ENCODE results near the gene CLN5. TPM values are rescaled to one million over a fixed set of nuclear protein-coding genes. Genes with fewer than 3 reads are reported as not detected.

CLN5 gene
- total RNA-seq, 8 experiments from 2014 or later = 18.8 to 56.5 (median 30.5) TPM

GRCh38 chr13:76967031-76967430 is 24.9 kb upstream of the CLN5 start:
- no peak for ATAC-seq (replicated peaks in 6 of 8)
- WGBS, 10 experiments = 80 to 97% (median 85%) methylated on average over 3 to 6 of the region's 6 CpGs; no CpG with 5 or more reads in 2 of the 10 experiments
- in situ Hi-C loops (cut with MboI; ENCODE audit: low pct_unique_long_range_greater_than_20kb in 2 of 9, low sequenced_read_pairs in 9 of 9, unreplicated experiment in 9 of 9) = no loop called here
- H3K4me3 ChIP-seq = no peak overlapping the region
- peaks cover 0 to 2% of the 10 kb centered on the region in 2 donors for H3K4me1 ChIP-seq (replicated peaks in 1 of 2)
- no peak overlapping the region for H3K27ac ChIP-seq

DNA sequence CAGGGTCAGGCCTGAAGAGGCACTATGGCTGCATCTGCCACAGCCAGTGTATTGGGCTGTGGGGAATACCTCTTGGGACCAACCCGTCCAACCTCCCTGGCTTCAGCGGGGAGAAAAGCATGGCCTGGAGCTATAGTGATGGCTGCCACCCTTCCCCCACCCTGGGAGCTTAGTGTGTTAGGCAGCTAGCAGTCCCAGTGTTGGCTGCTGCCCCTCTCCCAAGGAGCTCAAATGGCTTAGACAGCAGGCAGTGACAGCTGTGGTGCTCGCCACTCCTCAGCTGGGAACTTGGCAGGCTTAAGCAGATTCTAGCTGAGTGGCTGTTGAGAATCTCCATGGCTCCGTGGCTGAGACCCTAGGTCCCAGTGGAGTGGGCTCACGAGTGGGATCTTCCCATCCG is 23.8 kb upstream of the CLN5 start:
- Histone ChIP-seq H3K4me3 (no peak overlapping the region), H3K4me1 (replicated peaks in 1 of 2) (peaks cover 0 to 7% of the 10 kb centered on the region in 2 donors), H3K27ac (no peak overlapping the region)
- ATAC-seq (replicated peaks in 6 of 8) = no peak
- 81 to 100% (median 92%) methylated on average over 2 to 4 of the region's 6 CpGs; no CpG with 5 or more reads in 7 of the 10 experiments for WGBS, 10 experiments
- in situ Hi-C loops (cut with MboI; ENCODE audit: low pct_unique_long_range_greater_than_20kb in 2 of 9, low sequenced_read_pairs in 9 of 9, unreplicated experiment in 9 of 9) = no loop called here

DNA sequence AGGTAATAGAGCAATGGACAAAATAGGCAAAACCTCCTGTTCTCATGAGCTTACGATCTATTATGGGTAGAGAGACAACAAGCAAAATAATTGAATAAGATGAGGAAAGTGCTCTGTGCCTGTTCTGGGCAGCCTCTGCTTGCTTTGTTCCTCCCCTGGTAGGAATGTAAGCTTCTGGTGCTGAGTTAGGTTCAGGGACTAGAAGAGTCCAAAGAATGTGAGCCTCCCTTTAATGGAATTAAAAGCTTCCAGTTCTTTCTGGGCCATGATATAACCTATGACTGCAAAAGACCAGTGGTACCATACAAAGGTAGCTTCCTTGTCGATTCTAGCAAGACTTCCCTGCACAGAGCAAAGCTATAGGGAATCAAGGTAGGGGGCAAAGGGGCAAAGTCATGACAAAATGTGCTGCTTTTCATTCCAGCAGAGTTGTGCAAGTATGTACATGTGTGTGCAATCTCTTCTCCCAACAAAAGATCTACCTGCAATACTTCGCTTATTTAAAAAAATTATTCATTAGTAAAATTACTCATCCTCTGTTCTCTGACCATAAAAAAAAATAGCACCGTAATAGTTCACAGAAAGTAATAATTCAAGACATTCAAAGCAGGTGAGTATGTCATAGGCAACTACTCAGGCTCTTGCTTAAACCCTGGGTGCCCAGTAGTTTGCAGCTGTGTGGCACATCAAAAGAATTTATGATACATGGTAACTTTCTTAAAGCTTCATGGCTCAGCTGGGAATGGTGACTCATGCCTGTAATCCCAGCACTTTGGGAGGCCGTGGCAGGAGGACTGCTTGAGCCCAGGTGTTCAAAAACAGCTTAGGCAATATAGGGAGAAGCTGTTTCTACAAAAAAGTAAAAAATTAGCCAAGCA is 22.2 kb upstream of the CLN5 start:
- Histone ChIP-seq H3K27ac (no peak overlapping the region), H3K4me1 (replicated peaks in 1 of 2) (peaks cover 0 to 7% of the 10 kb centered on the region in 2 donors), H3K4me3 (no peak overlapping the region)
- peak in 1 of 8 experiments; percentile 9 for ATAC-seq (replicated peaks in 6 of 8)
- in situ Hi-C loops (cut with MboI; ENCODE audit: low pct_unique_long_range_greater_than_20kb in 2 of 9, low sequenced_read_pairs in 9 of 9, unreplicated experiment in 9 of 9) = no loop called here
- WGBS, 10 experiments = 43 to 92% (median 82%) methylated on average over 1 to 4 of the region's 5 CpGs

DNA sequence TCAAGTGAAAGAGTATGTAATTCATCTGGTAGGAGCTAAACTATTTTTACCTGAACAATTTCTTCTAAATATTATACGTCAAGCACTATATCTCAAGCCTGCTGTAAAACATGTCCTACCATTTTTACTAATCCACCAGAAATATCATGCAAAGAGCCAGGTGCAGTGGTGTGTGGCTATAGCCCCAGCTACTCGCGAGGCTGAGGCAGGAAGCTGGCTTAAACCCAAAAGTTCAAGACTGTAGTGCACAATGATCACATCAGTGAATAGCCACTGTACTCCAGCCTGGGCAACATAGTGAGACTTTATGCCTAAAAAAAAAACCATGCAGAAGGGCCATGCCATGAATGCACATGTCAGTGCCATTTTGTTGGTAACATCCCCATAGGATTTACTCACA is 20.7 kb upstream of the CLN5 start:
- in situ Hi-C loops (cut with MboI; ENCODE audit: low pct_unique_long_range_greater_than_20kb in 2 of 9, low sequenced_read_pairs in 9 of 9, unreplicated experiment in 9 of 9) = no loop called here
- Histone ChIP-seq H3K4me1 (replicated peaks in 1 of 2) (peaks cover 0 to 7% of the 10 kb centered on the region in 2 donors), H3K27ac (no peak overlapping the region), H3K4me3 (no peak overlapping the region)
- WGBS, 10 experiments = 43 to 100% (median 88%) methylated on average over 1 to 3 of the region's 3 CpGs; no CpG with 5 or more reads in 1 of the 10 experiments
- ATAC-seq (replicated peaks in 6 of 8) = no peak

DNA sequence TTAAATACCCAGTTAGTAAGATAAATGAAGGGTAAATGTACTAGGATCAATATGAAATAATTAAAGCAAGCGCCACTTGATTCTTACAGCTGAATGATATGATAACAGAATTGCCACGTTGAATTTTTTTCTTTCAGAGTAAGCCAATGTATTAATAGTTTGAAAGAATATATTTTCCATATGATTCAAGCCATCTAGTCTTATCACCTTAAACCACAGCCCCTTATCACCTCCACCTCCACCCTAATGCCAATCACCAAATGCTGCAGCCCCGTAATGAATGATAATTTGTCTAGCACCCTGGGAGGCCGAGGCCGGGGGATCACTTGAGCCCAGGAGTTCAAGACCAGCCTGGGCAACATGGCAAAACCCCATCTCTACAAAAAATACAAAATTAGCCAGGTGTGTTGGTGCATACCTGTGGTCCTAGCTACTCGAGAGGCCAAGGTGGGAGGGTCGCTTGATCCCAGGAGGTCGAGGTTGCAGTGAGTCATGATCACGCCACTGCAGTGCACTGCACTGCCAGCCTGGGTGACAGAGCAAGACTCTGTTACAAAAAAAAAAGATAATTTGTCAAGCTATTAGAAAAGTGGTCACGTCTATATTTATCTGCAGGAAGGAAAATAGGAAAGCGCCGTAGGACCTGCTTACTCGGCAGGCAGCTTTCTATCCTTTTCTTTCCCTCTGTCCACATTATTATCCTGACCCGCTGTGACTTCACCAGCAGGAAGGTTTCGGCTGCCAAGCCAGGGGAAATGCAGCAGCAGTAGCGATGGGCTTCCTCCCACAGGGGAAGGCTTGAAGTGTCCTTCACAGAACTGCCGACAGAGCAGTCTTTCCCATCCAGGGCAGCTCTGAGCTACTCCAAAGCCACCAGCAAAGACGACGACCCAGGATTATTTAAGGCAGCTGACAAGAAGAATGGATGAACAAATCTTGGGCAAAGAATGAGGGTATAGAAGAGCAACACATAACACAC is 19.7 kb upstream of the CLN5 start:
- no peak overlapping the region for H3K4me3 ChIP-seq
- peaks cover 0 to 7% of the 10 kb centered on the region in 2 donors for H3K4me1 ChIP-seq (replicated peaks in 1 of 2)
- no peak overlapping the region for H3K27ac ChIP-seq
- in situ Hi-C loops (cut with MboI; ENCODE audit: low pct_unique_long_range_greater_than_20kb in 2 of 9, low sequenced_read_pairs in 9 of 9, unreplicated experiment in 9 of 9) = no loop called here
- 57 to 100% (median 75%) methylated on average over 1 to 12 of the region's 19 CpGs for WGBS, 10 experiments
- ATAC-seq (replicated peaks in 6 of 8) = peak in 5 of 8 experiments; percentile 61 to 91 (median 63)

DNA sequence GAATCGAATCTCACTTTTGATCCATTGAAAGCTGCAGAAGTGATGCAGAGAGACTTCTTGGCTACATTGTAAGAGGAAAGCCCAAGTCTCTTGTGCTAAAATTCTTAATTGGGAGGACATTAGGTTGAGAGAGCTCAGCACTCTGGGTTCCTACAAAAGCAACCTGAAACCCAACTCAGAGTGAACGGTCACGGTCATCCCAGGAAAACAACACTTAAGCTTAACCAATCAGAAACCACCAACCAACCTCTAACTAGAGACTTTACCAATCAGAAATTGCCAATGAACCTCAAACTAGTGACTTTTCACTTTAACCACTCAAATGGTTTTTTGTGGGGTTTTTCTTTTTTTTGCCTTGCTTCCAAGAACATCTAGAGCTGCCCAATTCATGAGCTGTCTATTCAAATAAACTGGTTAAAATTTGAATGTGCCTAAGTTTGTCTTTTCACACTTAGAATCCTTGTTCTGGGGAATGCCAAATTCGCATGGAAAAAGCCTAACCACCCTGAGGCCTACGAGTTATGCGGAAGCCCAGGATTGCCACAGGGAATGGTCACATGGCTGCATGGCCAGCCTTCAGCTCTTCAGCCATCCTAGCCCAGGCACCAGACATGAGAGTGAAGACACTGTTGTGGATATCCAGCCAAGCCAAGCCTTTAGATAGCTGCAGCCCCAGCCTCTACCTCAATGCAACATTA is 17.8 kb upstream of the CLN5 start:
- H3K27ac ChIP-seq = no peak overlapping the region
- in situ Hi-C loops (cut with MboI; ENCODE audit: low pct_unique_long_range_greater_than_20kb in 2 of 9, low sequenced_read_pairs in 9 of 9, unreplicated experiment in 9 of 9) = no loop called here
- WGBS, 10 experiments = 20 to 100% (median 82%) methylated on average over 1 to 6 of the region's 6 CpGs; no CpG with 5 or more reads in 1 of the 10 experiments
- no peak overlapping the region for H3K4me3 ChIP-seq
- peak in 1 of 8 experiments; percentile 17 for ATAC-seq (replicated peaks in 6 of 8)
- H3K4me1 ChIP-seq (replicated peaks in 1 of 2) = peaks cover 0 to 7% of the 10 kb centered on the region in 2 donors

DNA sequence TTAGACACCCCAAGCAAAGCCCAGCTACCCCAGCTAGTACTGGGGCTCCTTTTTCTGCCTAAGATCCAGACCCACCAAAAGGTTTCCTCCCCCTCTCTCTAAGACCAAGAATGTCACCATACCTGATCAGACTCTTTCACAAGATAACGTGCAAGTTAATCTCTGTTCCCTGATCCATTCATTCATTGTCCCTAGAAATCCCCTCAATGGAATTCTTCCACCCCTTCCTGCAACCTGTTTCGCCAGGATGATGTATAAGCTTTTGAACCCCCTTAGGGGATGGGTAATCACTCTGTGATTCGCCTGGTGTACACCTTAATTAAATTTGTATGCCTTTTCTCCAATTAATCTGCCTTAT is 17.3 kb upstream of the CLN5 start:
- no peak for ATAC-seq (replicated peaks in 6 of 8)
- 28 to 100% (median 79%) methylated on average over 1 to 3 of the region's 3 CpGs; no CpG with 5 or more reads in 2 of the 10 experiments for WGBS, 10 experiments
- H3K27ac ChIP-seq = no peak overlapping the region
- in situ Hi-C loops (cut with MboI; ENCODE audit: low pct_unique_long_range_greater_than_20kb in 2 of 9, low sequenced_read_pairs in 9 of 9, unreplicated experiment in 9 of 9) = no loop called here
- peaks cover 0 to 7% of the 10 kb centered on the region in 2 donors for H3K4me1 ChIP-seq (replicated peaks in 1 of 2)
- H3K4me3 ChIP-seq = no peak overlapping the region

DNA sequence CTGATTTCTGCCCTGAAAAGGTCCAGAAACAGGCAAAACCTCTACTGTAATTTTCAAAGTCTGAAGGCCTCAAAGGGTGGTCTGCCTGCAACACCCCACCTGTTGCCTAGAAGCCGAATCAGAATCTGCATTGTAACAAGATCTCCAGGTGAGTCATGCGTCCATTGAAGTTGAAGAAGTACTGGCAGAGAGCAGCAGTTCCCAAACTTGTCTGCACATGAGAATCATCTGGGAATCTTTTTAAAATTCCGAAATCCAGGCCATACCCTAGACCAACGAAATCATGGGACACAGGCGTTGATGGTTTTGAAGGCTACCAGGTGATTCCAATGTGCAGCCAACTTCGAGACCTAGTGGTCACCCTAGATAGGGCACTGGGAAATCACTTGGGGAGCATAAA is 16.0 kb upstream of the CLN5 start:
- ATAC-seq (replicated peaks in 6 of 8) = no peak
- in situ Hi-C loops (cut with MboI; ENCODE audit: low pct_unique_long_range_greater_than_20kb in 2 of 9, low sequenced_read_pairs in 9 of 9, unreplicated experiment in 9 of 9) = no loop called here
- 58 to 100% (median 65%) methylated on average over 1 to 6 of the region's 6 CpGs; no CpG with 5 or more reads in 1 of the 10 experiments for WGBS, 10 experiments
- Histone ChIP-seq H3K4me1 (replicated peaks in 1 of 2) (peaks cover 0 to 7% of the 10 kb centered on the region in 2 donors), H3K4me3 (no peak overlapping the region), H3K27ac (no peak overlapping the region)

GRCh38 chr13:76976490-76976889 is 15.4 kb upstream of the CLN5 start:
- in situ Hi-C loops (cut with MboI; ENCODE audit: low pct_unique_long_range_greater_than_20kb in 2 of 9, low sequenced_read_pairs in 9 of 9, unreplicated experiment in 9 of 9) = no loop called here
- WGBS, 10 experiments = 50 to 100% (median 83%) methylated on average over 1 to 8 of the region's 8 CpGs; no CpG with 5 or more reads in 1 of the 10 experiments
- peaks cover 0 to 7% of the 10 kb centered on the region in 2 donors for H3K4me1 ChIP-seq (replicated peaks in 1 of 2)
- no peak for ATAC-seq (replicated peaks in 6 of 8)
- no peak overlapping the region for H3K27ac ChIP-seq
- no peak overlapping the region for H3K4me3 ChIP-seq

DNA sequence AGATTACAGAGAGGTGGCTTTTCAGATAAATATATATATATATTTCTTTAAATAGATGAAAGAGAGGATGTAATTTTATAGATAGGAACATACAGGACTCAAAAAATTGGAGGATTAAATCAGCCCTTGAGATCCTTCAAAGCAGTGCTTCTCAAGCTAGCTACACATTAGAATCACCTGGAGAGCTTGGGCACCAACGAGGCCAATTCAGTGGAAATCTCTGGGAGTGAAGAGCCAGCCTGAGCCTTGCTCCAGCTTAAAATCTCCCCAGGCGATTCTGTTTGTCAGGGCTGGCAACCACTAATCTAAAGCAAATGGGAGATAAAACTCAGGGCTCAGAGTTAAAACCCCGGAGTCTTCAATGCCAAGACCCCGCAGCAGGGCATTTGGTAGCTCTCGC is 15.0 kb upstream of the CLN5 start:
- ATAC-seq (replicated peaks in 6 of 8) = no peak
- 33 to 100% (median 93%) methylated on average over 1 to 5 of the region's 5 CpGs; no CpG with 5 or more reads in 4 of the 10 experiments for WGBS, 10 experiments
- in situ Hi-C loops (cut with MboI; ENCODE audit: low pct_unique_long_range_greater_than_20kb in 2 of 9, low sequenced_read_pairs in 9 of 9, unreplicated experiment in 9 of 9) = no loop called here
- Histone ChIP-seq H3K27ac (no peak overlapping the region), H3K4me3 (no peak overlapping the region), H3K4me1 (replicated peaks in 1 of 2) (peaks cover 0 to 6% of the 10 kb centered on the region in 2 donors)

DNA sequence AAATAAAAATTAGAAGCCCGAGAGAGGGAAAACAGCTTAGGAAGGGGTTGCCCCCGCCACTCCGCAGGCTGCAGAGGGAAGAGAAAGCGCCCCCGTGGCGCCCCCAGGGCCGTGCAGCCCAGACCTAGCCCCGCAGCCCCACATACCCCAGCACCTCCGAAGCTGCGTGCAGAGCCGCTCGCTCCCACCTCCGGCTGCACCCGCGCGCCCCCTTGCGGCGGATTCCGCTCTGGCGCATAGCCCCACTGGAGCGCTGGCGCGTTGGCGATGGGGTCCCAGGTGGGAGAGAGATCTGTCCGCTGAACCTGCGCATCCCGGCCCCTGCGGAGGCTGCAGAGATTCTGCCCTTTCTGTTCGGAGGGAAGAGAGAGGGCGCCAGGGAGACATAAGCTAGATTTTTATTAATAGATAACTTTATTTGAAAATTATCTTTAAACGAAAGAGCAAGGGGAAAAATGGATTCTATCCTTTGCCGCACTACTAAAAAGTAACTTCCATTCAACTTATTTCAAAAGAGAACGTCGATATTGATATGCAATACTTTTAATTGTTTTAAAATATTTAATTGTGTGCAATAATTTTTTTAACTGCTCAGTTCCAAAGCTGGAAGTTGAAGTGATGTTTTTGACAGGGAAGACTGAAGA is 11.7 kb upstream of the CLN5 start:
- in situ Hi-C loops (cut with MboI; ENCODE audit: low pct_unique_long_range_greater_than_20kb in 2 of 9, low sequenced_read_pairs in 9 of 9, unreplicated experiment in 9 of 9) = no loop called here
- ATAC-seq (replicated peaks in 6 of 8) = peak; percentile 98 to 100 (median 100)
- H3K4me3 ChIP-seq = peak overlapping the region; percentile 2 to 32 (median 18)
- 0 to 28% (median 12%) methylated on average over 1 to 27 of the region's 34 CpGs; no CpG with 5 or more reads in 2 of the 10 experiments for WGBS, 10 experiments
- no peak overlapping the region for H3K27ac ChIP-seq
- no peaks in the 10 kb centered on the region for H3K4me1 ChIP-seq (replicated peaks in 1 of 2)

GRCh38 chr13:76982061-76982460 is 9.8 kb upstream of the CLN5 start:
- ATAC-seq (replicated peaks in 6 of 8) = no peak
- H3K27ac ChIP-seq = no peak overlapping the region
- H3K4me3 ChIP-seq = no peak overlapping the region
- in situ Hi-C loops (cut with MboI; ENCODE audit: low pct_unique_long_range_greater_than_20kb in 2 of 9, low sequenced_read_pairs in 9 of 9, unreplicated experiment in 9 of 9) = no loop called here
- 33 to 75% (median 60%) methylated on average over 1 to 6 of the region's 6 CpGs; no CpG with 5 or more reads in 2 of the 10 experiments for WGBS, 10 experiments
- no peaks in the 10 kb centered on the region for H3K4me1 ChIP-seq (replicated peaks in 1 of 2)

Data from motor neuron (in vitro differentiated cells).